Heart left ventricle (tissue), 16 donors: ENCODE measurements around the gene SMAD7. TPM values are rescaled to one million over a fixed set of nuclear protein-coding genes. Genes with fewer than 3 reads are reported as not detected.

ENCODE experiments used
- ATAC-seq, 4 donors: fragments of 200-7000 bp; cut with Tn5 transposase; one replicate each; pipeline ENCODE4 v1.9.1; 2020 to 2022; ENCODE audit warnings: moderate library complexity in 4 of 4, mild to moderate bottlenecking in 3 of 4, moderate number of reproducible peaks in 1 of 4
- DNase-seq, 5 donors: peaks; one replicate each; pipeline ENCODE4 v3.0.0-alpha.2; 2020
- H3K27ac ChIP-seq, 12 donors: fragments of 200-600 bp; sonication (generic) in 4 of 12; one replicate each; pipeline versions ENCODE4 v1.5.0 to v1.8.0; 2016 to 2022; ENCODE audit warnings: mild to moderate bottlenecking in 2 of 12
- H3K27me3 ChIP-seq, 9 donors: fragments of 200-600 bp; sonication (generic) in 2 of 9; one replicate each; pipeline versions ENCODE4 v1.5.1 to v1.8.0; 2016 to 2022; ENCODE audit warnings: mild to moderate bottlenecking in 3 of 9
- H3K36me3 ChIP-seq, 9 donors: fragments of 200-600 bp; sonication (generic) in 2 of 9; one replicate each; pipeline versions ENCODE4 v1.5.0 to v1.8.0; 2018 to 2022; ENCODE audit warnings: mild to moderate bottlenecking in 2 of 9
- H3K4me1 ChIP-seq, 12 donors: fragments of 200-600 bp; sonication (generic) in 4 of 12; one replicate each; pipeline versions ENCODE4 v1.5.0 to v1.8.0; 2016 to 2022; ENCODE audit warnings: mild to moderate bottlenecking in 3 of 12
- H3K4me3 ChIP-seq, 12 donors: fragments of 200-600 bp; sonication (generic) in 4 of 12; one replicate each; pipeline versions ENCODE4 v1.5.0 to v1.8.0; 2017 to 2022; ENCODE audit warnings: mild to moderate bottlenecking in 9 of 12, moderate library complexity in 4 of 12
- H3K9me3 ChIP-seq, 12 donors: fragments of 200-600 bp; sonication (generic) in 4 of 12; one replicate each; pipeline versions ENCODE4 v1.5.0 to v1.8.0; 2016 to 2022; ENCODE audit warnings: mild to moderate bottlenecking in 1 of 12
- CTCF ChIP-seq, 12 donors: fragments of 200-600 bp; sonication (generic) in 4 of 12; IDR thresholded peaks; one replicate each; pipeline versions ENCODE4 v1.5.0 to v1.8.0; 2018 to 2022; ENCODE audit warnings: antibody characterized with exemption in 12 of 12, mild to moderate bottlenecking in 5 of 12
- POLR2A ChIP-seq, 2 donors: fragments of 450-650 bp; IDR thresholded peaks; one replicate each; pipeline ENCODE4 v1.6.1; 2017; ENCODE audit warnings: antibody characterized with exemption in 2 of 2, mild to moderate bottlenecking in 2 of 2, moderate library complexity in 2 of 2
- WGBS, 4 donors: extraction: QIAGEN DNeasy Blood & Tissue Kit in 2 of 4; methylation state at CpG; one replicate each; pipeline versions ENCODE4 v1.1.5 to v1.1.7; 2013 to 2018; 5-methylcytosine and 5-hydroxymethylcytosine counted together
- intact Hi-C, 10 donors: fragments of 100-400 bp; cut with DNase I; formaldehyde crosslinking; loops; one replicate each; pipeline versions ENCODE4 v1.11.1 to v1.14.2; 2022
- polyA plus RNA-seq, 2 donors: library from polyadenylated mRNA; stranded (reverse); fragments of 200-250 nt; gene quantifications; one replicate each; pipeline ENCODE4 v1.2.3, GENCODE V29; 2013
- total RNA-seq, 9 donors: library from RNA; depleted of rRNA in 2 of 9; stranded (reverse); fragments of >200 nt in 2 of 9; fragmentation: NEBNext Ultra II Directional in 3 of 9; extraction: Animal tissue kit (Norgen Biotek cat#: 25700) in 3 of 9; gene quantifications; one replicate each; pipeline versions ENCODE4 v1.1.0 to v1.2.4, GENCODE V29; 2016 to 2023
- donor health status: ischemic (EF 13 %, LVEDD 7.1; RV severe dilation, severe dysfunction).
- donor health status: healthy with polysubstance abuse.
- donor health status: DM: no; HTN: yes; CAD: no.
- donor health status: DM: no; HTN: no; CAD: no.
- donor health status: ischemic (EF 25% LVEDD 6.9; RV normal size, moderate dysfunction).
- donor health status: ischemic (EF 25% LVEDD 5.7; RV mildly dilated, moderate dysfunction).
- donor health status: healthy.
- donor health status: DM: yes; HTN: yes; CAD: no.
- donor health status: ischemic (EF 35%, LVEDD 5.7; RV mildly dilated, moderate dysfunction).
- donor health status: nonischemic (EF 11% LVEDD 7.7; RV severe dilation, severe dysfunction).
- donor health status: DM: yes; HTN: yes; CAD: no.
- donor health status: PGD.
- donor health status: ischemic (EF 29% LVEDD 5.4; RV normal size, mild dysfunction).
- donor health status: nonischemic (EF 23%, LVEDD 6.1; RV moderate dilation, normal function).

SMAD7 gene
- total and polyA plus RNA-seq, 11 donors: 9.1 to 32.0 (median 19.9) TPM

GRCh38 chr18:48922226-48922800, 28.5 kb downstream of the SMAD7 start:
- H3K27ac ChIP-seq: peak overlapping the region; percentile 54 to 85 (median 72)
- no peaks in the 10 kb centered on the region for H3K9me3 ChIP-seq
- H3K27me3 ChIP-seq: no peaks in the 10 kb centered on the region
- no peak for ATAC-seq
- intact Hi-C loops: loop anchor here in 1 of 10 donors (10.0 kb wide), 1 partner anchor 248 kb away; no protein-coding TSS in a partner anchor
- TF ChIP-seq CTCF (IDR thresholded peaks at IDR 0.05) (no peak), POLR2A (IDR thresholded peaks at IDR 0.05) (no peak)
- H3K4me3 ChIP-seq: peak overlapping the region in 11 of 12 donors; percentile 5 to 56 (median 41)
- no peak for DNase-seq
- H3K36me3 ChIP-seq: peaks cover 0 to 36% (median 28%) of the 10 kb centered on the region in 9 donors
- H3K4me1 ChIP-seq: peaks cover 0 to 86% (median 61%) of the 10 kb centered on the region in 12 donors
- 37 to 44% (median 42%) methylated on average over 5 to 7 of the region's 7 CpGs for WGBS, 4 donors

GRCh38 chr18:48921305-48922225, 29.2 kb downstream of the SMAD7 start:
- Histone ChIP-seq H3K4me1 (peaks cover 0 to 82% (median 54%) of the 10 kb centered on the region in 12 donors), H3K36me3 (peaks cover 0 to 36% (median 28%) of the 10 kb centered on the region in 9 donors), H3K27me3 (no peaks in the 10 kb centered on the region), H3K9me3 (no peaks in the 10 kb centered on the region), H3K27ac (peak overlapping the region in 6 of 12 donors; percentile 66 to 85 (median 72)), H3K4me3 (no peak overlapping the region)
- ATAC-seq (no peak), DNase-seq (no peak)
- WGBS, 4 donors: 83 to 91% (median 88%) methylated on average over 30 to 34 of the region's 34 CpGs
- TF ChIP-seq POLR2A (IDR thresholded peaks at IDR 0.05) (no peak), CTCF (IDR thresholded peaks at IDR 0.05) (no peak)
- intact Hi-C loops: loop anchor here in 1 of 10 donors (10.0 kb wide), 1 partner anchor 247 kb away; no protein-coding TSS in a partner anchor

- 82 to 90% (median 86%) methylated on average over 16 of the region's 16 CpGs for WGBS, 4 donors
- H3K27ac ChIP-seq: no peak overlapping the region
Measured at GRCh38 chr18:48920408-48921038, 30.2 kb downstream of the SMAD7 start.

More at GRCh38 chr18:48920408-48921038, 30.2 kb downstream of the SMAD7 start:
- peaks cover 0 to 36% (median 28%) of the 10 kb centered on the region in 9 donors for H3K36me3 ChIP-seq
- H3K27me3 ChIP-seq: no peaks in the 10 kb centered on the region
- TF ChIP-seq POLR2A (IDR thresholded peaks at IDR 0.05) (no peak), CTCF (IDR thresholded peaks at IDR 0.05) (no peak)
- ATAC-seq (no peak), DNase-seq (no peak)
- intact Hi-C loops: loop anchor here in 1 of 10 donors (10.0 kb wide), 1 partner anchor 246 kb away; no protein-coding TSS in a partner anchor
- no peak overlapping the region for H3K4me3 ChIP-seq
- peaks cover 0 to 76% (median 44%) of the 10 kb centered on the region in 12 donors for H3K4me1 ChIP-seq
- no peaks in the 10 kb centered on the region for H3K9me3 ChIP-seq
